Body of pancreas (tissue), 4 donors: ENCODE data around the gene SLC26A2. TPM values are rescaled to one million over a fixed set of nuclear protein-coding genes. Genes with fewer than 3 reads are reported as not detected.

Source experiments
- ATAC-seq: fragments of 150-250 bp; one replicate; pipeline ENCODE4 v1.9.1; 2016
- DNase-seq, 4 donors: peaks; one replicate each; pipeline ENCODE4 v3.0.0-alpha.2; 2019
- H3K27ac ChIP-seq, 4 donors: fragments of 200-600 bp; sonication (generic); 1 replicate in 3 of 4; 2 replicates in 1 of 4; pipeline versions ENCODE4 v1.5.1 to v1.6.1; 2016 to 2019; ENCODE audit warnings: mild to moderate bottlenecking in 1 of 4, mixed read lengths in 1 of 4, moderate library complexity in 1 of 4
- H3K27me3 ChIP-seq, 2 donors: fragments of 200-600 bp; sonication (generic); one replicate each; pipeline ENCODE4 v1.6.0; 2016; ENCODE audit warnings: mild to moderate bottlenecking in 1 of 2
- H3K36me3 ChIP-seq, 2 donors: fragments of 200-600 bp; sonication (generic); replicated peaks in 1 of 2; 2 replicates each; pipeline ENCODE4 v1.5.1; 2016; ENCODE audit warnings: low read depth in 2 of 2; ENCODE audit not compliant: insufficient read depth in 1 of 2
- H3K4me1 ChIP-seq: fragments of 200-600 bp; sonication (generic); one replicate; pipeline ENCODE4 v1.6.0; 2016
- H3K4me3 ChIP-seq, 2 donors: fragments of 200-600 bp; sonication (generic); 1 replicate in 1 of 2; 2 replicates in 1 of 2; pipeline ENCODE4 v1.5.1; 2016 to 2019
- H3K9me3 ChIP-seq, 3 donors: fragments of 200-600 bp; sonication (generic); 1 replicate in 2 of 3; 2 replicates in 1 of 3; pipeline ENCODE4 v1.5.1; 2016
- POLR2A ChIP-seq, 3 donors: fragments of 450-650 bp; IDR thresholded peaks; one replicate each; pipeline ENCODE4 v1.6.1; 2016; ENCODE audit warnings: antibody characterized with exemption in 3 of 3, mild to moderate bottlenecking in 2 of 3
- whole genome bisulfite sequencing, 2 donors: methylation state at CpG; one replicate each; pipeline ENCODE4 v1.1.5; 2017; 5-methylcytosine and 5-hydroxymethylcytosine counted together
- intact Hi-C: fragments of 100-400 bp; cut with DNase I; formaldehyde crosslinking; loops from one replicate; pipeline ENCODE4 v1.15.1; 2023
- total RNA-seq, 2 donors: library from RNA; depleted of rRNA; stranded (reverse); fragments of >200 nt; gene quantifications; one replicate each; pipeline ENCODE4 v1.1.0, GENCODE V29; 2016
- TF ChIP-seq, protein P1 (sequence below), 7 experiments: fragments of 450-650 bp in 4 of 7; fragments of 200-600 bp in 3 of 7; sonication (generic) in 3 of 7; IDR thresholded peaks; one replicate each; pipeline ENCODE4 v1.5.1; 2016 to 2019; ENCODE audit warnings: antibody characterized with exemption in 7 of 7

The SLC26A2 gene
- total RNA-seq, 2 donors from 2014 or later, result 2.3 to 6.5 TPM

DNA sequence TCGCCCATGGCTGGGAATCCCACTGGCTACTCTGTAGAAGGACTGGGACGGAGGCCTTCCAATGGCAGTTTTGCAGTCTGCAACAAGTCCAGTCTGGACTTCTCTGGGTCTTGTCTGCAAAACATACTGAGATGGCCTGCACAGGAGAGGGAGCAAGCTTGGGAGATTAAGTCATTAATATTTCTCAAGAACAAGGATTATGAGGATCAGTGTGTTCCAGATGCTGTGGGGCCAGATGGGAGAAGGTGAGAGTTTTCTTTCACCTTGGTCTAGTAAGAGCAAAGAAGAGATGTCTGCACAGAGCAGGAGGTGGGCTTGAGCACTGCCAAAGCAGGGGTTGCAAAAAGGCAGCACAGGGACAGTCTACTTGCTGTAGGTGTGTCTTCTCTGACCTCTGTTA, 15.9 kb upstream of the SLC26A2 start, which contains the start of gene PDE6A:
Gene PDE6A, minus strand, starts transcription at position 128 of the 400 bp plus-strand sequence. Its CDS starts 120 bp downstream, at position 8.
- 88 to 93% methylated on average over 2 of the region's 2 CpGs for WGBS, 2 donors
- no peaks in the 10 kb centered on the region for H3K9me3 ChIP-seq
- H3K4me1 ChIP-seq, result peaks cover 5% of the 10 kb centered on the region
- ATAC-seq (no peak), DNase-seq (no peak)
- H3K27me3 ChIP-seq, result no peaks in the 10 kb centered on the region
- no peak within 1 kb of the TSS for H3K4me3 ChIP-seq
- H3K36me3 ChIP-seq, result no peaks in the 10 kb centered on the region
- intact Hi-C loops, result loop anchor here (10.0 kb wide), 1 partner anchor 50 kb away; no protein-coding TSS in a partner anchor
- H3K27ac ChIP-seq, result no peak within 1 kb of the TSS
- TF ChIP-seq, protein P1, sequence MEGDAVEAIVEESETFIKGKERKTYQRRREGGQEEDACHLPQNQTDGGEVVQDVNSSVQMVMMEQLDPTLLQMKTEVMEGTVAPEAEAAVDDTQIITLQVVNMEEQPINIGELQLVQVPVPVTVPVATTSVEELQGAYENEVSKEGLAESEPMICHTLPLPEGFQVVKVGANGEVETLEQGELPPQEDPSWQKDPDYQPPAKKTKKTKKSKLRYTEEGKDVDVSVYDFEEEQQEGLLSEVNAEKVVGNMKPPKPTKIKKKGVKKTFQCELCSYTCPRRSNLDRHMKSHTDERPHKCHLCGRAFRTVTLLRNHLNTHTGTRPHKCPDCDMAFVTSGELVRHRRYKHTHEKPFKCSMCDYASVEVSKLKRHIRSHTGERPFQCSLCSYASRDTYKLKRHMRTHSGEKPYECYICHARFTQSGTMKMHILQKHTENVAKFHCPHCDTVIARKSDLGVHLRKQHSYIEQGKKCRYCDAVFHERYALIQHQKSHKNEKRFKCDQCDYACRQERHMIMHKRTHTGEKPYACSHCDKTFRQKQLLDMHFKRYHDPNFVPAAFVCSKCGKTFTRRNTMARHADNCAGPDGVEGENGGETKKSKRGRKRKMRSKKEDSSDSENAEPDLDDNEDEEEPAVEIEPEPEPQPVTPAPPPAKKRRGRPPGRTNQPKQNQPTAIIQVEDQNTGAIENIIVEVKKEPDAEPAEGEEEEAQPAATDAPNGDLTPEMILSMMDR (IDR thresholded peaks at IDR 0.05), result no peak
- no peak for TF ChIP-seq POLR2A (IDR thresholded peaks at IDR 0.05)

DNA sequence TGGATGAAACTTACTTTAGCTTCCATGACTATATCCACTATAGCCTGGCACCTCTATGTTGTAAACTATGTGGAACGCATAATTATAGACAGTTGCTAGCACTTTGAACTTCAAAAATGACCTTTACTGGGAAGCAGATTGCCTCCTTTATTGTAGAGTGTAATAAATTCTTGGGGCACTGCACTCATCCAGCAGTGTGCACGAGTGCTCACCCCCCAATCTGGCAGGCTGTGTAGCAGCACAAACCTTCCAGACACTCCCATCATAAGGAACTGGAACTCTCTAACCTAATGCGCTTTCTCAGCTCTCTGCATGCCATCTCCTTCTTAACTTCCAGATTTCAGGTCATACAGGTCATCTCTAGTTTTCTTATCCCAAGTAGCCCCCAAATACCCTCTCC, 14.4 kb upstream of the SLC26A2 start:
- 79 to 83% methylated on average over 3 of the region's 3 CpGs for WGBS, 2 donors
- H3K27me3 ChIP-seq, result no peaks in the 10 kb centered on the region
- no peaks in the 10 kb centered on the region for H3K9me3 ChIP-seq
- no peak overlapping the region for H3K27ac ChIP-seq
- DNase-seq, result no peak
- H3K4me3 ChIP-seq, result no peak overlapping the region
- intact Hi-C loops, result loop anchor here (10.0 kb wide), 1 partner anchor 49 kb away; no protein-coding TSS in a partner anchor
- H3K4me1 ChIP-seq, result no peaks in the 10 kb centered on the region
- no peaks in the 10 kb centered on the region for H3K36me3 ChIP-seq
- TF ChIP-seq, protein P1 (IDR thresholded peaks at IDR 0.05), result no peak
- no peak for TF ChIP-seq POLR2A (IDR thresholded peaks at IDR 0.05)
- ATAC-seq, result no peak

GRCh38 chr5:149948993-149949392, 11.6 kb upstream of the SLC26A2 start:
- DNase-seq (no peak), ATAC-seq (no peak)
- TF ChIP-seq, protein P1 (IDR thresholded peaks at IDR 0.05), result no peak
- no peak for TF ChIP-seq POLR2A (IDR thresholded peaks at IDR 0.05)
- no peak overlapping the region for H3K27ac ChIP-seq
- H3K4me1 ChIP-seq, result no peaks in the 10 kb centered on the region
- no peak overlapping the region for H3K4me3 ChIP-seq
- H3K36me3 ChIP-seq, result no peaks in the 10 kb centered on the region
- 63 to 75% methylated on average over 5 of the region's 5 CpGs for WGBS, 2 donors
- no peaks in the 10 kb centered on the region for H3K9me3 ChIP-seq
- intact Hi-C loops, result loop anchor here (10.0 kb wide), 1 partner anchor 46 kb away; no protein-coding TSS in a partner anchor
- H3K27me3 ChIP-seq, result no peaks in the 10 kb centered on the region

DNA sequence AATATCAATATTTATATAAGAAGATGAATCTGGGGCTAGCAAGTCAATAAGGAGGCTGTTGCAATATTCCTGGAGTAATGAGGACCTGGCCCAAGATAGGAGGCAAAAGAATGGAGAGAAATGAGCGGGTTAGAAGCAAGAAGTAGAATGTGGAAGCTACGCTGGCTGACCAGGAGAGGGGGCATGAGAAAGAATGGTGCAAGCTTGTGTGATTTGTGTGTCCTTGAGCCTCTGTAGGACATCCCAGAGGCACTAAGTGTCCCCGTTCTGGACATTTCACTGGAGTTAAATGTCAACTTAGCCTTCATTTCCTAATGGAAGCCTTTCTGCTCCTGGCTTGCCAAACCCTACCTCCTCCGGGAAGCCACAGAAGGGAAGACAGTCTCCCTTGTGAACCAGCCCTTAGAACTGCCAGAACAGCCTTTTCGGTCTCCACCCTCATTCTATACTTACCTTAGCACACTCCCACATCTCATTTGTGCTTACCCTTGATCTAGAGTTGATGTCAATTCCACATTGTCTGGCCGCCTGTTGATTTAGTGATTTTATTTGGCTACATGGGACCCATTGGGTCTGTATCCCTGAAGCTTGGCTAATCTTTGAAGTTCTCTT, 9.3 kb upstream of the SLC26A2 start:
- no peaks in the 10 kb centered on the region for H3K36me3 ChIP-seq
- no peaks in the 10 kb centered on the region for H3K4me1 ChIP-seq
- 55 to 64% methylated on average over 6 of the region's 6 CpGs for WGBS, 2 donors
- DNase-seq (peak in 1 of 4 donors; percentile 17), ATAC-seq (no peak)
- TF ChIP-seq POLR2A (IDR thresholded peaks at IDR 0.05), result no peak
- TF ChIP-seq, protein P1 (IDR thresholded peaks at IDR 0.05), result peak in 3 of 7 experiments; percentile 29 to 44 (median 30)
- no peaks in the 10 kb centered on the region for H3K27me3 ChIP-seq
- H3K4me3 ChIP-seq, result no peak overlapping the region
- H3K9me3 ChIP-seq, result no peaks in the 10 kb centered on the region
- intact Hi-C loops, result no loop called here
- H3K27ac ChIP-seq, result no peak overlapping the region
